Lung microvascular endothelial cell (primary cell): ENCODE data around the gene ABRAXAS1. TPM values are rescaled to one million over a fixed set of nuclear protein-coding genes. Genes with fewer than 3 reads are reported as not detected.
A peak's percentile ranks its signal among the peaks of the same experiment; 100 is the strongest.

Experiments used
- DNase-seq, 2 donors: peaks; one replicate each; pipeline versions ENCODE4 v3.0.0 to v3.0.0-alpha.2; 2010; ENCODE audit warnings: low read depth in 2 of 2
- total RNA-seq: library from RNA; depleted of rRNA; stranded (reverse); fragments of >200 nt; gene quantifications from 2 replicates; pipeline ENCODE4 v1.2.1, GENCODE V29; 2014

ABRAXAS1 gene
- total RNA-seq, 1 donor from 2014 or later: 20.2 TPM

- peak; percentile 14 to 22 for DNase-seq
These were observed 30.2 kb downstream of the ABRAXAS1 start for GRCh38 chr4:83454686-83455085.

- no peak for DNase-seq
These were observed 35.9 kb downstream of the ABRAXAS1 start for GRCh38 chr4:83449009-83449408.

GRCh38 chr4:83440899-83441298 lies 44.0 kb downstream of the ABRAXAS1 start:
- no peak for DNase-seq

- DNase-seq: no peak
These were observed 44.6 kb downstream of the ABRAXAS1 start for GRCh38 chr4:83440148-83440814.

- no peak for DNase-seq
These were observed 46.2 kb downstream of the ABRAXAS1 start for GRCh38 chr4:83438719-83439118.

GRCh38 chr4:83436680-83437079 lies 48.2 kb downstream of the ABRAXAS1 start:
- no peak for DNase-seq

- no peak for DNase-seq
These were observed 53.7 kb downstream of the ABRAXAS1 start for GRCh38 chr4:83431200-83431599.

GRCh38 chr4:83418211-83418610 lies 66.7 kb downstream of the ABRAXAS1 start:
- no peak for DNase-seq

GRCh38 chr4:83417566-83417965 lies 67.3 kb downstream of the ABRAXAS1 start:
- peak in 1 of 2 donors; percentile 10 for DNase-seq

- no peak for DNase-seq
These were observed 71.2 kb downstream of the ABRAXAS1 start for GRCh38 chr4:83413676-83414075.

Other genes starting within 250 kb of the ABRAXAS1 start
- 18.7 and 20.5 TPM in 2 replicates for gene COQ2, start 200.3 kb downstream of the ABRAXAS1 start, total RNA-seq
- 4.4 and 7.3 TPM in 2 replicates for gene HPSE, start 150.3 kb downstream of the ABRAXAS1 start, total RNA-seq
- gene HELQ, start 29.3 kb downstream of the ABRAXAS1 start, total RNA-seq: 10.7 and 17.7 TPM in 2 replicates
- gene MRPS18C, start 29.0 kb downstream of the ABRAXAS1 start, total RNA-seq: 15.7 and 19.6 TPM in 2 replicates
- gene GPAT3, start 51.0 kb upstream of the ABRAXAS1 start, total RNA-seq: 18.5 and 23.4 TPM in 2 replicates